NCI-H460 (cell line): ENCODE results near the gene SLC66A3. TPM values are rescaled to one million over a fixed set of nuclear protein-coding genes. Genes with fewer than 3 reads are reported as not detected.

ENCODE experiments used
- DNase-seq: peaks from one replicate; pipeline ENCODE4 v3.0.0-alpha.2; 2016; ENCODE audit warnings: low read depth; ENCODE audit errors: extremely low read depth
- total RNA-seq: library from RNA; depleted of rRNA; stranded (reverse); fragments of >200 nt; shearing (Covaris generic); gene quantifications from 2 replicates; pipeline ENCODE4 v1.2.3, GENCODE V29; 2014

Gene SLC66A3
- total RNA-seq, 1 experiment from 2014 or later: 25.5 TPM

DNA sequence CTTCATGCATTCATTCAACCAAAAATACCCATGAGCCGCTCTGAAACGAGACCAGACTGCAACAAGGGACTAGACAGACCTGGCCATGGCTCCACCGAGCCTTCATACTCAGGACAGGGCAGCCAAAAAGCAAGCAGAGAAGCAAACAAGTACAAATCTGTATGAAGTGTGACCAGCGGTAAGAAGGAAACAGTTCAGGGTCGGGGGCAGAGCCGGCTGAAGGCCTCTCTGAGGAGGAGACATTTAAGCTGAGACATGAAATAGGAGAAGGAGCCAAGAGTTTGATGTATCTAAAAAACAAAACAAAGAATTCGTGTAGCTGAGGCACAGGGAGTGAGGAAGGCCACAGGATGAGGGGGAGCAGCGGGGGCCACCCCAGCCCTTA lies 21.3 kb upstream of the SLC66A3 start:
- DNase-seq: no peak

- no peak for DNase-seq
Observed at GRCh38 chr2:11134349-11134748, 20.9 kb upstream of the SLC66A3 start.

GRCh38 chr2:11140492-11140891 lies 14.8 kb upstream of the SLC66A3 start:
- DNase-seq: no peak

- no peak for DNase-seq
Observed at GRCh38 chr2:11141319-11141718, 13.9 kb upstream of the SLC66A3 start.

DNA sequence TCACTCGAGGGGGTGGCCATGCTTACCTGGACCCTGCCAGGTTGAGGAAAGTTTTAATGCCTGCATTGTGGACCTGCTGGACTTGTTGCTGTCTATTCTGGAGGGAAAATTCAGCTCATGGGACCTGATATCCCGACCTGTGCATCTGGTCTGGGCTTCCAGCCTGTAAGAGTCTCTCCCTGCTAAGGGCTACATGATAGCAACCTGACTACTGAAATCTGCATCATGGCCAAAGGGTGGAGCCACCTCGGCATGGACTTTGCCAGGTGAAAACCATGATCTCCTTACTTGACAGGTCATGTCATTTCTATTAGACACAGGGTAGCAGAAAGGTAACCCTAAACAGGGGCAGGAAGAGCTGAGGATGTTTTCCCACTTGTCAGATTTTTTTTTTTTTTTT lies 12.9 kb upstream of the SLC66A3 start:
- DNase-seq: no peak

GRCh38 chr2:11142987-11143386 lies 12.3 kb upstream of the SLC66A3 start:
- DNase-seq: no peak

- DNase-seq: no peak
Observed at GRCh38 chr2:11144077-11144737, 11.1 kb upstream of the SLC66A3 start.

DNA sequence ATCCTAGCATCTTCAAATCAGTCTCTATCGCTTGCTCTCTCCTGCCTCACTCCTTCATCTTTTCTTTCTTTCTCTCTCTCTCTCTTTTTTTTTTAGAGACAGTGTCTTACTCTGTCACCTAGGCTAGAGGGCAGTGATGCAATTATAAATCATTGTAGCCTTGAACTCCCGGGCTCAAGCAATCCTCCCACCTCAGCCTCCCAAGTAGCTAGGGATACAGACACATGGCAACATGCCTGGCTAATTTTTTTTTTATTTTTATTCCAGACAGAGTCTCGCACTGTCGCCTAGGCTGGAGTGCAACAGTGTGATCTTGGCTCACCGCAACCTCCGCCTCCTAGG lies 10.6 kb upstream of the SLC66A3 start:
- DNase-seq: no peak

DNA sequence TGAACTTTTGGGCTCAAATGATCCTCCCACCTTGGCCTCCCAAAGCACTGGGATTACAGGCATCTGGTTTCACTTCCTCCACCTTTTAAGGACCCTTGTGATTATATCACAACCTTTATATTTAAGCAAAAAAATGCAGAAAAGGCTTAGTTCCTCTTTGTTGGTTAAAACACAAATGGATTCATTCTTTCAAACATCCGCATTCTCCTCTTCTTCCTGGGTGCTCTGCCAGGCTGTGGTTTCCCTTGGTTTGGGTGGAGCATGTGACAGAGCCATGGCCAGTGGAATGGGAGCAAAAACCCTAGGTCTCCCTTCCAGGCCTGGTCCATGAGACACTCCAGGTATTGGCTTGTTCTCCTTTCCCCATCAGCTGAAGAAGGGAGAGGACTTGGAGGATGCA lies 9.9 kb upstream of the SLC66A3 start:
- no peak for DNase-seq

GRCh38 chr2:11146076-11146475 lies 9.2 kb upstream of the SLC66A3 start:
- no peak for DNase-seq

- no peak for DNase-seq
Observed at GRCh38 chr2:11147263-11147662, 8.0 kb upstream of the SLC66A3 start.

GRCh38 chr2:11152591-11152990 lies 2.7 kb upstream of the SLC66A3 start:
- no peak for DNase-seq

DNA sequence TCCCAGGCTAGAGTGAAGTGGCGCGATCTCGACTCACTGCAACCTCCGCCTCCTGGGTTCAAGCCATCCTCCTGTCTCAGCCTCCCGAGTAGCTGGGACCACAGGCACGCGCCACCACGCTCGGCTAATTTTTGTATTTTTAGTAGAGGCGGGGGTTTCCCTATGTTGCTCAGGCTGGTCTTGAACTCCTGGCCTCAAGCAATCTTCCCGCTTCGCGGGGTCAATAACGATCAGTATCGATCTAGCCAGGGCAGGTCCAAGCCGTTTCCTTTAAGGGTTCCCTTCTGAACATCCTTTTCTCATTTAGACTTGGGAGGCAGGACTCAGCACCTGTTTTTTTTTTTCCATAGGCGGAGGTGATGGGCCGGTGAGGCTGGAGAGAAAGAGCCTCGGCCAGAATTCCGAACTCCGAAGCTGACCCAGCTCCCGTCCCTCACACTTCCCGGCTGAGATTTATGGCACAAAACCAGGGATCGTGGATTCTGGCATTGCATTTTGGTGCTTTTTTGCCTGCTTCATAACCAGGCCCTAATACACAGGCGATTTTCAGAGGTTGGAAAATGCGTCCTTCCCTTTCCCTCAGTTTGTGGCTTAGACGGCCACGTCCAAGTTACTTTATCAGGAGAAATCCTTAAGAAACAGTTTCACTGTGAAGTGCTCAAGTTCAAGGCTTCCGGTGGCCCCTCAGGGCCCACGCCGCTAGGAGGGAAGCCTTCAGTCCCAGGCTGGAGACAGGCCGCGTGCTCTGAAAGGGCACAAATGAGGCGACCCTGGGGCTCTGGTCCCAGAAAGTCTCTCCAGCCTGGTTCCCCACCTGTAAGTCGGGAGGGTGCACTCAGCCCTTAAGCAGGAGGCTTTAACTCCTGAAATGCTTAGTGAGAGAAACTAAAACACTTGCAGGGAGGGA lies 998 bp upstream of the SLC66A3 start:
- no peak for DNase-seq

- peak; percentile 97 for DNase-seq
Observed at GRCh38 chr2:11154923-11155380, 315 bp upstream of the SLC66A3 start.

GRCh38 chr2:11156396-11157075 lies 1.3 kb downstream of the SLC66A3 start:
- no peak for DNase-seq

DNA sequence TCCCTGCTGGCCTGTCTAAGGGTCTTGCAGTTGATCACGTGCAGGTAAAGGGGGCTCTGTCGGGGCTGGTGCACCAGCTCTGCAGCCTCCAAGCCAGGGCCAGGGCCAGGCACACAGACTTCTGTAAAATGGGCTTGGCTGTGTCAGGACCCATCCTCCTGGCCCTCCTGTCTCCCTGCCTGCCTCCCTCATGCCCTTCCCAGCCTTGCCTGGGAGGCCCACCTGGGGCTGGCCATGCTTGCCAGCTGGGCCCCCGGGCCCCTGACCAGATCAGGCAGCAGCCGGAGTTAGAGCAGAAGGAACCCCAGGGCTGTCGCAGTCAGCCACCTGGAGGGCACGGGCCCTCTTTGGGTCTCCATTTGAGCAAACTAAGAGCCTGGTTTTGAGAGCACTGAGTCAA lies 2.0 kb downstream of the SLC66A3 start:
- no peak for DNase-seq

DNA sequence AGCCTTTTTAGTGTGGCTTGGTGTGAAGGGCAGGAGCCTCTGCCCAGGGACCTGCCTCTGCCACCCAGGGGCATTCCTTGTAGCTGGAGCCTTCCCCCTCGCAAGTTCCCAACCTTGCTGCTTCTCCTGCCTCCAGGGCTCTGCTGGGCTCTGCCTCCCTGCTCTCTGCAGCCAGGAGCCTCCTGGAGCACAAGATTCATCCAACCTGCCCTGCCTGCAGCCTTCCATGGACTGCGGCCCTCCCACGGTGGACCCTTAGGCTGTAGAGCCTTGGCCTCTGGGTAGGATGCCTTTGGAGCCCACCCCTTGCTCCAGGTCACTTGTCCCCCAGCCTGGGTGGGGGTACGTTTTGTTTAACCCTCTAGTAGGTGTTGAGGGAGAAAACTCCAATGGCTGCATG lies 2.5 kb downstream of the SLC66A3 start:
- DNase-seq: no peak

DNA sequence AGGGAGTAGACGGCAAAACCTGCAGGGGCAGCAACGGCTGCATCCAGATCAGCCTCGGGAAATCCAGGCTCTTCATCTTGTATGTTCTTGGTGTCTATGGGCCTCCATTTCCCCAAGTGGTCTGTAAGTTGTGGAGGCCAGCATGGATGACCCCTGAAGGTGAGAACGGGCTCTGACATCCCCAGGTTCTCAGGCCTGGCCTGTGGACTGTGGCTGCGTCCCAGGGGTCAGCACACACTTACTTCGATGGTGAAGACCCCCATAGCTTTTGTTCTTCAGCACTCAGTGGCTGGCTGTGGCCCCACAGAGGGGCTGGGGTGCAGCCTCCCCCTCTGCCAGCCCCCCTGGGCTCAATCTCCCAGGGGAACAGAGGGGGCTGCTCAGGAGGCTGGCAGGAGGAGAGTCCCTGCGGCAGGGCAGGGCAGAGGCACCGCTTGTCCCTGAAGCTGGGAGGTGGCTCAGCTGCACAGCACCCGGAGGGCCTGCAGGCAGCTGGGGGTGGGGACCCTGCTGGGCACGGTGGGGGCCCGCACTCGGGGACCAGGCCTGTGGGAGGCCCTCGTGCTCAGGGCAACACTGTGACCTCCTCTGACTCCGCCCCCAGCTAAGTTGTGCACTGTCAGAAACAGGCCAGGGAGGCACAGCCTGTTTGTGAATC lies 3.8 kb downstream of the SLC66A3 start:
- DNase-seq: no peak

DNA sequence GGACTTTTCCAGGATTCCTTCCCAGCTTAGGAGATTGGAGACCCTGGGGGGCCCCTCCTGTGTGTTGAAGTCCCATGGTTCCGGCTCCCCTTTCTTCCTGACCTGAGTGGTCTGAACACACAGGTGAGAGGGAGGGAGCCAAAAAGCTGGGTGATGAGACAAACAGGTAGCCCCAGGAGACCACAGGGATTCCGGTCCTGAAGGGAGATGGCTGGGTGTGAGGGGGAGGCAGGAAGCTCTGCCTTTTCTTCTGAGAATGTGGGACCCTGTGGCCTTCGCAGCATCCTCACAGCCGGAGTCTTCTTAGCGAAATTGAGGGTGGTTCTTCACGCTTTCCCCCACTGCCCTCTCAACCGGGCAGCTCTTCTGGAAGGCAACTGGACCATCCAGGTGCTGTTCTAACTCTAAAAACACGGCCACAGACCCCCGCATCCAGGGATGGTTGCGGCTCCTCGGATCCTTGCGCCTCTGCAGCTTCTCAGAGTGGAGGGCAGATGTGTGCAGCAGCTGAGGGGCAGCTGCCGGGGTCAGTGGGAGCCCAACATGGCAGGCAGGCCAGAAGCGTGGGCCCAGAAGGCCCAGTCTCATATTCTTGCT lies 4.4 kb downstream of the SLC66A3 start:
- DNase-seq: no peak

DNA sequence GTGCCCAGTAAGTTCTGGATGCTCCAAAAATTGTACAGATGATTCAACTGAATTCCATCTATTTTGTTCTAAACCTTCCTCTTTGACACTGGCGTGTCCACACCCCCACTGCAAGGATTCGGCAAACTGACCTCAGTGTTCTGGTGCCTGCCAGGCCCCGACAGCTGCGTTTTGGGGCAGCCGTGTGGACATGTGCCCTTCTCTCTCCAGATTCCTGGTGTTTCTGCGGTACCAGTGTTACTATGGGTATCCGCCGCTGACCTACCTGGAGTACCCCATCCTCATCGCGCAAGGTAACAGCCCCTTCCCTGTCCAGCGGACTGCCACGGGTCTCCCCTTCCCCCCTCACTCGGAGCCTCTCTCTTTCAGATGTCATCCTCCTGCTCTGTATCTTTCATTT lies 5.0 kb downstream of the SLC66A3 start:
- DNase-seq: no peak
